NB4 (cell line): ENCODE measurements around the gene OR2L2.
"Not testable (repeated sequence)": the region's sequence is repeated elsewhere in the genome, so short reads cannot be mapped to it uniquely, and the experiment has no call there.

Source experiments
- DNase-seq: peaks from one replicate; pipeline ENCODE4 v3.0.0; 2010; ENCODE audit warnings: low read depth
- H3K4me3 ChIP-seq: one replicate; pipeline ENCODE4 v1.5.1; 2011; ENCODE audit warnings: mild to moderate bottlenecking, low read depth, low read length, moderate library complexity
- CTCF ChIP-seq: IDR thresholded peaks from one replicate; pipeline ENCODE4 v1.5.1; 2012; ENCODE audit warnings: low read depth, low read length
- MYC ChIP-seq: IDR thresholded peaks from 2 replicates; pipeline ENCODE4 v1.6.1; 2011; ENCODE audit warnings: low read depth, low read length
- POLR2A ChIP-seq: IDR thresholded peaks from 2 replicates; pipeline ENCODE4 v1.6.1; 2011; ENCODE audit warnings: mild to moderate bottlenecking; ENCODE audit not compliant: insufficient read length; ENCODE audit errors: extremely low read depth
- TF ChIP-seq, protein P1 (sequence below): IDR thresholded peaks from 2 replicates; pipeline ENCODE4 v1.6.1; 2011; ENCODE audit warnings: low read depth, low read length

Gene OR2L2

GRCh38 chr1:248054671-248055070, 24.8 kb downstream of the OR2L2 start:
- TF ChIP-seq POLR2A, result no peak
- TF ChIP-seq, protein P1, sequence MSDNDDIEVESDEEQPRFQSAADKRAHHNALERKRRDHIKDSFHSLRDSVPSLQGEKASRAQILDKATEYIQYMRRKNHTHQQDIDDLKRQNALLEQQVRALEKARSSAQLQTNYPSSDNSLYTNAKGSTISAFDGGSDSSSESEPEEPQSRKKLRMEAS, result no peak
- no peak for TF ChIP-seq MYC
- no peak for TF ChIP-seq CTCF
- DNase-seq, result no peak
- no peak overlapping the region for H3K4me3 ChIP-seq

DNA sequence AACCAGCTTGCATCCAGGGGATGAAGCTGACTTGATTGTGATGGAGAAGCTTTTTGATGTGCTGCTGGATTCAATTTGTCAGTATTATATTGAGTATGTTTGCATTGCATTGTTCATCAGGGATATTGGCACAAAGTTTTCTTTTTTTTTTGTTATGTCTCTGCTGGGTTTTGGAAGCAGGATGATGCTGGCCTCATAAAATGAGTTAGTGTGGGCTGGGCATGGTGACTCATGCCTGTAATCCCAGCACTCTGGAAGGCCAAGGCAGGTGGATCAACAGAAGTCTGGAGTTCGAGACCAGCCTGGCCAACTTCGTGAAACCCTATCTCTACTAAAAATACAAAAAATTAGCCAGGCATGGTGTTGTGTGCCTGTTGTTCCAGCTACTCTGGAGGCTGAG, 25.4 kb downstream of the OR2L2 start:
- TF ChIP-seq CTCF (no peak), POLR2A (no peak), MYC (no peak)
- TF ChIP-seq, protein P1, result no peak
- DNase-seq, result no peak
- H3K4me3 ChIP-seq, result no peak overlapping the region

DNA sequence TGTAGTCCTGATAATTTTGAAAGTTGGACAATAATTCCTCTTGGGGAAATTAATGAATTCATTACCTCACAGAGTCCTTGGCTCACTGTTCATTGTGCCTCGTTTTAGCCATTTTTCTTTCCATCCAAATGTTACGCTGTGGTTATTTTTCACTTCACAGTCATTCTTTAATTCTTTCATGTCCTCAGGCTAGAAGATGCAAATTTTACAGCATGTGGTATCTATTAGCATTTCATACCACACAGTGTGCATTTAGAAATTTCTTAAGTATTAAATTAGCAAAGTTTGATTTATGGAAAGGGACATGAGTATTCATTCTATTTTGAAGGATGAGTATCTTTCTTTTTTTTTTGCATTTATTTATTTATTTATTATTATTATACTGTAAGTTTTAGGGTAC, 35.2 kb downstream of the OR2L2 start:
- TF ChIP-seq, protein P1, result no peak
- TF ChIP-seq CTCF (no peak), POLR2A (no peak), MYC (no peak)
- no peak overlapping the region for H3K4me3 ChIP-seq
- no peak for DNase-seq

DNA sequence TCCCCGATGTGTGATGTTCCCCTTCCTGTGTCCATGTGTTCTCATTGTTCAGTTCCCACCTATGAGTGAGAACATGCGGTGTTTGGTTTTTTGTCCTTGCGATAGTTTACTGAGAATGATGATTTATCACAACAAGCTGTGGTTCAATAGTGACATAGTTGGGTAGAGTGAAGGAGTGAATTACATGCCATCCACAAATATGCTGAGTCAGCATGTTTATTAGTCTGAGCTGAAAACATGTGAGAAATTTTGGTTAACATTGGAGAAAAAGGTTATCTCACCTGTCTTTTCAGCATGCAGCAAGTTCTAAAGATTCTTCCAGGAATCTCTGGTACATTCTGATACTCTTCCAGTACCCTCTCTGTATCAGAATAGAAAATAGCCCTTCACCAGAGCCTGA, 35.7 kb downstream of the OR2L2 start:
- H3K4me3 ChIP-seq, result no peak overlapping the region
- TF ChIP-seq POLR2A (no peak), MYC (no peak), CTCF (no peak)
- TF ChIP-seq, protein P1, result no peak
- no peak for DNase-seq

DNA sequence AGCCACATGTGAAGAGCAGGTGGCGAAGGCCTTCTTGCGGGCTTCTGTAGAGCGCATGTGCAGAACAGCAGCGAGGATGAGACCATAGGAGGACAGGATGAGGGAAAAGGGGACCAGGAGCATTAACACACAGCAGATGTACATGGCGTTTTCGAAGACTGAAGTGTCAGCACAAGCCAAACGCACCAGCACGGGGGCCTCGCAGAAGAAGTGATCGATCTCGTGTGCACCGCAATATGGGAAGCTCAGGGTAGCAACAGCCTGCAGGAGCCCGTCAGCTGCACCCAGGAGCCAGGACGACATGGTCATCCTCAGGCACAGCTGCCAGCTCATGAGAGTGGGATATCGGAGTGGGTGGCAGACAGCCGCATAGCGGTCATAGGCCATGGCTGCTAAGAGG, 54.0 kb downstream of the OR2L2 start:
- DNase-seq, H3K4me3 ChIP-seq: not testable (repeated sequence)
